ENCODE measurements around the gene FAM184B. TPM values are rescaled to one million over a fixed set of nuclear protein-coding genes. Genes with fewer than 3 reads are reported as not detected.

The FAM184B gene
- total RNA-seq, 1 experiment from 2014 or later: 0.07 TPM

DNA sequence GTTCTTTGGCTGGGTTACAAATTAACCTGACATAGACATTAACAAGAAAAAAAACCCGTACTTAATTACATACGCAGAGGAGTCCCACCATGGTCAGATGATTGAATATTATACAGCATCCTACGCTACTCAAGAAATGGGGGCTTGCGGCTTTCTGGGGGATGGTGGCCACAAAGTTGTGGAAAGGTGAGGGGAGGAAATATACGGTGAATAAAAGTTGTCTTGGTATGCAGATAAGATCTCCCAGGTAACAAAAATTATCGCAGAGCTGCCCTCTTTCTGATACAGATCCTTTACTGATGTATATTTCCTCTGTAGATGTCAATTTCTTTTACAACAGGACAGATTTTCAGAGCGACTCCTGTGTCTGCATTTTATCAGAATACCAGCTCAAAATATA is 28.2 kb upstream of the FAM184B start (continued):
- TF ChIP-seq, protein P1, sequence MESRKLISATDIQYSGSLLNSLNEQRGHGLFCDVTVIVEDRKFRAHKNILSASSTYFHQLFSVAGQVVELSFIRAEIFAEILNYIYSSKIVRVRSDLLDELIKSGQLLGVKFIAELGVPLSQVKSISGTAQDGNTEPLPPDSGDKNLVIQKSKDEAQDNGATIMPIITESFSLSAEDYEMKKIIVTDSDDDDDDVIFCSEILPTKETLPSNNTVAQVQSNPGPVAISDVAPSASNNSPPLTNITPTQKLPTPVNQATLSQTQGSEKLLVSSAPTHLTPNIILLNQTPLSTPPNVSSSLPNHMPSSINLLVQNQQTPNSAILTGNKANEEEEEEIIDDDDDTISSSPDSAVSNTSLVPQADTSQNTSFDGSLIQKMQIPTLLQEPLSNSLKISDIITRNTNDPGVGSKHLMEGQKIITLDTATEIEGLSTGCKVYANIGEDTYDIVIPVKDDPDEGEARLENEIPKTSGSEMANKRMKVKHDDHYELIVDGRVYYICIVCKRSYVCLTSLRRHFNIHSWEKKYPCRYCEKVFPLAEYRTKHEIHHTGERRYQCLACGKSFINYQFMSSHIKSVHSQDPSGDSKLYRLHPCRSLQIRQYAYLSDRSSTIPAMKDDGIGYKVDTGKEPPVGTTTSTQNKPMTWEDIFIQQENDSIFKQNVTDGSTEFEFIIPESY (IDR thresholded peaks at IDR 0.05; ENCODE audit: extremely low read depth, insufficient replicate concordance, low read length): no peak
- no peak for TF ChIP-seq JUND (IDR thresholded peaks at IDR 0.05)
- TF ChIP-seq YY1 (IDR thresholded peaks at IDR 0.05; ENCODE audit: extremely low read depth, insufficient replicate concordance, low read depth, low read length): no peak
- no peak for TF ChIP-seq FOSL1 (IDR thresholded peaks at IDR 0.05; ENCODE audit: low read depth)
- no peak for TF ChIP-seq SRF (IDR thresholded peaks at IDR 0.05; ENCODE audit: low read depth)

DNA sequence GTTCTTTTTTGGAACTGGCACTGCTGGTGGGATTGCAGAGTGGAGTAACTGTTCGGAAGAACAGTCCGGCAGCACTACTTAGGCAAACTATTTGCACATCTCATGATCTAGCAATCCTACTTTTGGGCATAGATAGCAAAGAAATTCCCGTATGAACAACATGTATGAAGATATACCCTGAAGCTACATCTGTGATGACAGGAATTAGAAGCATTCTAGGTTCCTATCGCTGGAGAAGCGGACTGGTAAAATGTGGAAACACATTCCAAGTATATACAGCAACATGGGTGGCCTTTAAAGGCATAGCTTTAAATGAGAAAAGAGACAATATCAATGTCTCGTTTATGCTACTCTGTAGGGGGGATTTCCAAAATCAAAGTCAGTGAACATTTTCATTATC is 26.0 kb upstream of the FAM184B start:
- RAD21 ChIA-PET (ENCODE audit: low non-redundant PET in 1 of 2, low total read pairs in 2 of 2, uncharacterized antibody in 2 of 2, unreplicated experiment in 2 of 2): no interaction called here
- POLR2A ChIA-PET: no interaction called here
- Histone ChIP-seq H3K9me3 (ENCODE audit: control insufficient read depth in 1 of 2, insufficient read depth in 1 of 2, low read depth in 1 of 2, low read length in 2 of 2) (no peaks in the 10 kb centered on the region), H3K9ac (ENCODE audit: low read length) (no peak overlapping the region), H3K27me3 (ENCODE audit: insufficient read depth, low read length) (no peaks in the 10 kb centered on the region), H3K4me3 (replicated peaks in 1 of 2; ENCODE audit: low read depth in 1 of 2, low read length in 2 of 2) (no peak overlapping the region), H3K4me2 (ENCODE audit: low read length) (no peak overlapping the region), H3K36me3 (ENCODE audit: control insufficient read depth in 1 of 2, insufficient read depth in 2 of 2, low read length in 2 of 2) (peaks cover 35% of the 10 kb centered on the region in 2 experiments), H3K27ac (ENCODE audit: low read depth, low read length) (no peak overlapping the region), H2AFZ (ENCODE audit: low read depth, low read length, poor library complexity, severe bottlenecking) (no peak overlapping the region), H3K4me1 (ENCODE audit: control insufficient read depth in 1 of 2, insufficient read depth in 2 of 2, low read length in 2 of 2) (peaks cover 4 to 15% of the 10 kb centered on the region in 2 experiments; a peak in 2 of 4 replicates), H3K9me2 (ENCODE audit: insufficient read depth) (no peaks in the 10 kb centered on the region), H3K79me2 (ENCODE audit: insufficient read depth, low read length) (peaks cover 97% of the 10 kb centered on the region), H4K20me1 (ENCODE audit: insufficient read depth) (peaks cover 27% of the 10 kb centered on the region; the same call in 1 of the 2 replicates)
- ATAC-seq (no peak), DNase-seq (ENCODE audit: low read depth, low spot score) (no peak)
- CTCF ChIA-PET: interaction anchor here (2.4 kb wide), 1 partner anchor 258 kb away, joined by 9 read pairs; no protein-coding TSS in a partner anchor
- TF ChIP-seq EGR1 (IDR thresholded peaks at IDR 0.05; ENCODE audit: low read depth): no peak
- no peak for TF ChIP-seq YY1 (IDR thresholded peaks at IDR 0.05; ENCODE audit: extremely low read depth, insufficient replicate concordance, low read depth, low read length)
- no TSS peak for BruUV-seq (replicated peaks)
- intact Hi-C loops (cut with micrococcal nuclease): no loop called here

Data from HCT116 (cell line).